Endothelial cell of umbilical vein (primary cell): ENCODE measurements around the gene SLIT1. TPM values are rescaled to one million over a fixed set of nuclear protein-coding genes. Genes with fewer than 3 reads are reported as not detected.

Experiments
- BruUV-seq: library from RNA; stranded (reverse); fragments of 400-500 nt; replicated peaks from 2 replicates; lab custom pipeline; 2021; lab: Mats Ljungman, UMichigan
- CTCF ChIA-PET: fragments of 300-600, 350-600 bp; sonication (Branson Sonifier 250); formaldehyde crosslinking; loops from one replicate; lab custom pipeline; 2021; ENCODE audit warnings: antibody characterized with exemption, inconsistent platforms; lab: Charles Lee
- POLR2A ChIA-PET: fragments of 300-600, 350-600 bp; sonication (Branson Sonifier 250); formaldehyde crosslinking; loops from one replicate; lab custom pipeline; 2021; ENCODE audit warnings: antibody characterized with exemption, inconsistent platforms; lab: Charles Lee
- DNase-seq: peaks from one replicate; pipeline ENCODE4 v3.0.0-alpha.2; 2011; ENCODE audit warnings: low read depth, low spot score
- FAIRE-seq: peaks from 2 replicates; lab custom pipeline; 2011; peaks lifted over from hg19 to GRCh38; lab: Jason Lieb, UNC
- H2AFZ ChIP-seq: 2 replicates; pipeline ENCODE4 v1.6.0; 2012; ENCODE audit warnings: low read depth, low read length, control low read depth, inconsistent platforms
- H3K27ac ChIP-seq: 2 replicates; pipeline ENCODE4 v1.5.1; 2011; ENCODE audit warnings: low read depth, mild to moderate bottlenecking, control low read depth, low read length, moderate library complexity; ENCODE audit not compliant: insufficient read depth
- H3K27me3 ChIP-seq, 2 experiments: 2 replicates each; pipeline versions ENCODE4 v1.6.0 to v1.6.1; 2011; ENCODE audit warnings: low read length in 2 of 2, mixed read lengths in 1 of 2; ENCODE audit not compliant: control insufficient read depth in 2 of 2, insufficient read depth in 2 of 2
- H3K36me3 ChIP-seq, 2 experiments: 2 replicates in 1 of 2; 3 replicates in 1 of 2; pipeline ENCODE4 v1.5.1; 2011; ENCODE audit warnings: low read length in 2 of 2, mild to moderate bottlenecking in 1 of 2, moderate library complexity in 1 of 2; ENCODE audit not compliant: control insufficient read depth in 2 of 2, insufficient read depth in 2 of 2; ENCODE audit errors: extremely low read depth in 1 of 2
- H3K4me1 ChIP-seq: 3 replicates; pipeline ENCODE4 v1.5.1; 2011; ENCODE audit warnings: mild to moderate bottlenecking, low read length; ENCODE audit not compliant: control insufficient read depth, insufficient read depth; ENCODE audit errors: extremely low read depth
- H3K4me2 ChIP-seq: 2 replicates; pipeline ENCODE4 v1.6.1; 2011; ENCODE audit warnings: low read length, control low read depth, mixed read lengths; ENCODE audit not compliant: insufficient read depth
- H3K4me3 ChIP-seq, 3 experiments: fragments of 200-600 bp in 1 of 3; sonication (generic), shearing (Covaris generic) in 1 of 3; replicated peaks in 1 of 3; 2 replicates each; pipeline ENCODE4 v1.5.1; 2011 to 2016; ENCODE audit warnings: control low read depth in 3 of 3, low read length in 3 of 3, mild to moderate bottlenecking in 2 of 3, inconsistent platforms in 1 of 3, low read depth in 1 of 3, moderate library complexity in 1 of 3; ENCODE audit not compliant: insufficient read depth in 1 of 3
- H3K79me2 ChIP-seq: 2 replicates; pipeline ENCODE4 v1.6.0; 2012; ENCODE audit warnings: low read length, inconsistent platforms; ENCODE audit not compliant: control insufficient read depth, insufficient read depth
- H3K9ac ChIP-seq: replicated peaks from 2 replicates; pipeline ENCODE3; 2011; ENCODE audit warnings: low read length, control low read depth; ENCODE audit not compliant: insufficient read depth; ENCODE audit errors: extremely low read depth
- H3K9me1 ChIP-seq: replicated peaks from 3 replicates; pipeline ENCODE4 v1.6.0; 2011; ENCODE audit warnings: mild to moderate bottlenecking, low read length; ENCODE audit not compliant: control insufficient read depth, insufficient read depth; ENCODE audit errors: extremely low read depth
- H3K9me3 ChIP-seq: replicated peaks from 2 replicates; pipeline ENCODE4 v1.5.1; 2012; ENCODE audit warnings: low read length, inconsistent platforms; ENCODE audit not compliant: control insufficient read depth, insufficient read depth
- H4K20me1 ChIP-seq: replicated peaks from 2 replicates; pipeline ENCODE3; 2011; ENCODE audit warnings: mild to moderate bottlenecking, low read length; ENCODE audit not compliant: control insufficient read depth, insufficient read depth; ENCODE audit errors: extremely low read depth
- EZH2 ChIP-seq: IDR thresholded peaks from 2 replicates; pipeline ENCODE4 v1.6.1; 2012; ENCODE audit warnings: borderline replicate concordance, low read depth, mild to moderate bottlenecking, moderate library complexity, low read length, inconsistent platforms; ENCODE audit not compliant: severe bottlenecking
- FOS ChIP-seq: IDR thresholded peaks from 2 replicates; pipeline ENCODE4 v1.6.1; 2011; ENCODE audit warnings: mild to moderate bottlenecking, low read length, moderate library complexity, borderline replicate concordance; ENCODE audit not compliant: insufficient read depth
- GATA2 ChIP-seq: IDR thresholded peaks from 2 replicates; pipeline ENCODE4 v1.7.0; 2011; ENCODE audit warnings: low read depth, mild to moderate bottlenecking, moderate library complexity, mixed read lengths, low read length; ENCODE audit not compliant: insufficient read length, insufficient read depth
- JUN ChIP-seq: IDR thresholded peaks from 2 replicates; pipeline ENCODE4 v1.6.1; 2011; ENCODE audit warnings: borderline replicate concordance, low read depth; ENCODE audit not compliant: insufficient read length, insufficient read depth
- MYC ChIP-seq: IDR thresholded peaks from one replicate; pipeline ENCODE4 v1.6.1; 2011; ENCODE audit warnings: mild to moderate bottlenecking, low read depth, low read length
- POLR2A ChIP-seq: IDR thresholded peaks from 2 replicates; pipeline ENCODE4 v1.6.1; 2012; ENCODE audit warnings: low read depth, mild to moderate bottlenecking, control low read depth, low read length
- POLR2AphosphoS5 ChIP-seq: IDR thresholded peaks from 2 replicates; pipeline ENCODE4 v1.6.1; 2012; ENCODE audit warnings: low read depth, mild to moderate bottlenecking, control low read depth, low read length, moderate library complexity; ENCODE audit not compliant: insufficient read depth
- dilution Hi-C: fragments of 300-500 bp; cut with MboI; formaldehyde crosslinking; loops from one replicate; pipeline ENCODE4 v1.15.0; 2019; ENCODE audit warnings: low sequenced_read_pairs; ENCODE audit not compliant: extremely low pct_ligation_motif_present
- intact Hi-C: fragments of 100-400 bp; cut with micrococcal nuclease; formaldehyde crosslinking; loops from one replicate; pipeline ENCODE4 v1.10.0; 2022
- polyA plus RNA-seq, 4 experiments: library from polyadenylated mRNA; depleted of rRNA in 3 of 4; stranded (reverse) in 3 of 4; unstranded in 1 of 4; fragments of >200 nt; gene quantifications; 2 replicates each; pipeline versions ENCODE4 v1.2.1 to v1.2.3, GENCODE V29; 2011 to 2012; ENCODE audit warnings: missing spikeins in 1 of 4
- total RNA-seq: library from RNA; stranded (reverse); gene quantifications from 2 replicates; pipeline ENCODE4 v1.2.3, GENCODE V29; 2021
- TF ChIP-seq, protein P1 (sequence below): IDR thresholded peaks from 2 replicates; pipeline ENCODE4 v1.6.1; 2011; ENCODE audit not compliant: insufficient read depth, insufficient read length
- TF ChIP-seq, protein P2 (sequence below), 2 donors: IDR thresholded peaks; 1 replicate in 1 of 2; 2 replicates in 1 of 2; pipeline ENCODE4 v1.5.1; 2011; ENCODE audit warnings: low read length in 2 of 2, mild to moderate bottlenecking in 2 of 2, moderate library complexity in 2 of 2, control low read depth in 1 of 2, inconsistent platforms in 1 of 2, low read depth in 1 of 2; ENCODE audit not compliant: insufficient read depth in 1 of 2; ENCODE audit errors: extremely low read depth in 1 of 2

The SLIT1 gene
- total and polyA plus RNA-seq, 2 donors (not counting 3 experiments of a cell fraction or from before 2014, with no cell fraction given): 0.04 to 0.20 TPM

DNA sequence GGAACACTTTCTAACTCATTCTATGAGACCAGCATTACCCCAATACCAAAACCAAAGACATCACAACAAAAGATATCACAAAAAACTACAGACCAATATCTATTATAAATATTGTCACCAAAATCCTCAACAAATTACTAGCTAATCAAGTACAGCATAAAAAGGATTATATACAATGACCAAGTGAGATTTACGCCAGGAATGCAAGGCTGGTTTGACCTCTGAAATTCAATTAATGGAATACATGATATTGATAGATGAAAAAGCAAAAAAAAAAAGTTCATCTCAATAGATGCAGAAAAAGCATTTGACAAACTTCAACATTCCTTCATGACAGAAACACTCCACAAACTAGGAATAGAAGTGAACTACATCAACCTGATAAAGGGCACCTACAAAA, 178.3 kb downstream of the SLIT1 start:
- H3K9ac ChIP-seq: no peak overlapping the region
- no peak for DNase-seq
- no peaks in the 10 kb centered on the region for H3K9me1 ChIP-seq
- TF ChIP-seq, protein P1, sequence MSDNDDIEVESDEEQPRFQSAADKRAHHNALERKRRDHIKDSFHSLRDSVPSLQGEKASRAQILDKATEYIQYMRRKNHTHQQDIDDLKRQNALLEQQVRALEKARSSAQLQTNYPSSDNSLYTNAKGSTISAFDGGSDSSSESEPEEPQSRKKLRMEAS: no peak
- TF ChIP-seq POLR2AphosphoS5 (no peak), JUN (no peak), POLR2A (no peak), FOS (no peak), EZH2 (no peak), GATA2 (no peak), MYC (no peak)
- TF ChIP-seq, protein P2, sequence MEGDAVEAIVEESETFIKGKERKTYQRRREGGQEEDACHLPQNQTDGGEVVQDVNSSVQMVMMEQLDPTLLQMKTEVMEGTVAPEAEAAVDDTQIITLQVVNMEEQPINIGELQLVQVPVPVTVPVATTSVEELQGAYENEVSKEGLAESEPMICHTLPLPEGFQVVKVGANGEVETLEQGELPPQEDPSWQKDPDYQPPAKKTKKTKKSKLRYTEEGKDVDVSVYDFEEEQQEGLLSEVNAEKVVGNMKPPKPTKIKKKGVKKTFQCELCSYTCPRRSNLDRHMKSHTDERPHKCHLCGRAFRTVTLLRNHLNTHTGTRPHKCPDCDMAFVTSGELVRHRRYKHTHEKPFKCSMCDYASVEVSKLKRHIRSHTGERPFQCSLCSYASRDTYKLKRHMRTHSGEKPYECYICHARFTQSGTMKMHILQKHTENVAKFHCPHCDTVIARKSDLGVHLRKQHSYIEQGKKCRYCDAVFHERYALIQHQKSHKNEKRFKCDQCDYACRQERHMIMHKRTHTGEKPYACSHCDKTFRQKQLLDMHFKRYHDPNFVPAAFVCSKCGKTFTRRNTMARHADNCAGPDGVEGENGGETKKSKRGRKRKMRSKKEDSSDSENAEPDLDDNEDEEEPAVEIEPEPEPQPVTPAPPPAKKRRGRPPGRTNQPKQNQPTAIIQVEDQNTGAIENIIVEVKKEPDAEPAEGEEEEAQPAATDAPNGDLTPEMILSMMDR (IDR thresholded peaks at IDR 0.05; ENCODE audit: extremely low read depth in 1 of 2, insufficient read depth in 1 of 2, low read depth in 1 of 2, low read length in 2 of 2): no peak
- no TSS peak for BruUV-seq
- H4K20me1 ChIP-seq: no peaks in the 10 kb centered on the region
- H3K27ac ChIP-seq: no peak overlapping the region
- peaks cover 0 to 2% of the 10 kb centered on the region in 2 experiments for H3K27me3 ChIP-seq
- no peaks in the 10 kb centered on the region for H3K4me1 ChIP-seq
- ChIA-PET CTCF (no interaction called here), POLR2A (no interaction called here)
- H3K36me3 ChIP-seq: no peaks in the 10 kb centered on the region
- intact Hi-C loops: no loop called here
- no peak overlapping the region for H3K4me3 ChIP-seq
- no peaks in the 10 kb centered on the region for H3K9me3 ChIP-seq
- H3K79me2 ChIP-seq: no peaks in the 10 kb centered on the region
- no peak overlapping the region for H3K4me2 ChIP-seq
- H2AFZ ChIP-seq: no peak overlapping the region
- no peak for FAIRE-seq
- dilution Hi-C loops: no loop called here
